Measurements from ENCODE around the gene PDE8B.

PDE8B gene

GRCh38 chr5:77390221-77390620, 179.7 kb downstream of the PDE8B start (continued):
- TF ChIP-seq, protein P1, sequence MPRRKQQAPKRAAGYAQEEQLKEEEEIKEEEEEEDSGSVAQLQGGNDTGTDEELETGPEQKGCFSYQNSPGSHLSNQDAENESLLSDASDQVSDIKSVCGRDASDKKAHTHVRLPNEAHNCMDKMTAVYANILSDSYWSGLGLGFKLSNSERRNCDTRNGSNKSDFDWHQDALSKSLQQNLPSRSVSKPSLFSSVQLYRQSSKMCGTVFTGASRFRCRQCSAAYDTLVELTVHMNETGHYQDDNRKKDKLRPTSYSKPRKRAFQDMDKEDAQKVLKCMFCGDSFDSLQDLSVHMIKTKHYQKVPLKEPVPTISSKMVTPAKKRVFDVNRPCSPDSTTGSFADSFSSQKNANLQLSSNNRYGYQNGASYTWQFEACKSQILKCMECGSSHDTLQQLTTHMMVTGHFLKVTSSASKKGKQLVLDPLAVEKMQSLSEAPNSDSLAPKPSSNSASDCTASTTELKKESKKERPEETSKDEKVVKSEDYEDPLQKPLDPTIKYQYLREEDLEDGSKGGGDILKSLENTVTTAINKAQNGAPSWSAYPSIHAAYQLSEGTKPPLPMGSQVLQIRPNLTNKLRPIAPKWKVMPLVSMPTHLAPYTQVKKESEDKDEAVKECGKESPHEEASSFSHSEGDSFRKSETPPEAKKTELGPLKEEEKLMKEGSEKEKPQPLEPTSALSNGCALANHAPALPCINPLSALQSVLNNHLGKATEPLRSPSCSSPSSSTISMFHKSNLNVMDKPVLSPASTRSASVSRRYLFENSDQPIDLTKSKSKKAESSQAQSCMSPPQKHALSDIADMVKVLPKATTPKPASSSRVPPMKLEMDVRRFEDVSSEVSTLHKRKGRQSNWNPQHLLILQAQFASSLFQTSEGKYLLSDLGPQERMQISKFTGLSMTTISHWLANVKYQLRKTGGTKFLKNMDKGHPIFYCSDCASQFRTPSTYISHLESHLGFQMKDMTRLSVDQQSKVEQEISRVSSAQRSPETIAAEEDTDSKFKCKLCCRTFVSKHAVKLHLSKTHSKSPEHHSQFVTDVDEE (CRISPR knock-in tag; IDR thresholded peaks at IDR 0.05): no peak

DNA sequence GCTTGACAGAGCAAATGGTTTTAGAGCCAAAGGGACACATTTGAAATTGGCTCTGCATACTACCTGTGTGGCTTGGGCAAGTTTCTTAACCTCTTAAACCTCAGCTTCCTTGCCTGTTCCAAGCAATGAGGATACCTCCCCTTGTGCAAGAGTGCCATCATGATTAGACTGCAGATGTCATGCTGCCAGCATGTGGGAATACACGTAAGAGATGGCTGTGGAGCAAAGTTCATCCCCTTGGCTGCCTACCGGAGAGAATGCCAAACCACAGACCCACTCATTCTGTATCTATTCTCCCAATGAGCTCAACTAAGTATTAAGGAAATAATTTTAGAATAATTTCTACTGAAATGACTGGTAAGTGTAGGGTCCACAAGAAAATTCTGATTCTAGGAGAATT, 180.3 kb downstream of the PDE8B start:
- TF ChIP-seq, protein P2, sequence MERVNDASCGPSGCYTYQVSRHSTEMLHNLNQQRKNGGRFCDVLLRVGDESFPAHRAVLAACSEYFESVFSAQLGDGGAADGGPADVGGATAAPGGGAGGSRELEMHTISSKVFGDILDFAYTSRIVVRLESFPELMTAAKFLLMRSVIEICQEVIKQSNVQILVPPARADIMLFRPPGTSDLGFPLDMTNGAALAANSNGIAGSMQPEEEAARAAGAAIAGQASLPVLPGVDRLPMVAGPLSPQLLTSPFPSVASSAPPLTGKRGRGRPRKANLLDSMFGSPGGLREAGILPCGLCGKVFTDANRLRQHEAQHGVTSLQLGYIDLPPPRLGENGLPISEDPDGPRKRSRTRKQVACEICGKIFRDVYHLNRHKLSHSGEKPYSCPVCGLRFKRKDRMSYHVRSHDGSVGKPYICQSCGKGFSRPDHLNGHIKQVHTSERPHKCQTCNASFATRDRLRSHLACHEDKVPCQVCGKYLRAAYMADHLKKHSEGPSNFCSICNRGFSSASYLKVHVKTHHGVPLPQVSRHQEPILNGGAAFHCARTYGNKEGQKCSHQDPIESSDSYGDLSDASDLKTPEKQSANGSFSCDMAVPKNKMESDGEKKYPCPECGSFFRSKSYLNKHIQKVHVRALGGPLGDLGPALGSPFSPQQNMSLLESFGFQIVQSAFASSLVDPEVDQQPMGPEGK (CRISPR knock-in tag; IDR thresholded peaks at IDR 0.05; ENCODE audit: borderline replicate concordance): no peak
- TF ChIP-seq TOX (CRISPR knock-in tag; IDR thresholded peaks at IDR 0.05; ENCODE audit: borderline replicate concordance): no peak
- TF ChIP-seq ZFP3 (CRISPR knock-in tag; IDR thresholded peaks at IDR 0.05): no peak
- TF ChIP-seq, protein P3, sequence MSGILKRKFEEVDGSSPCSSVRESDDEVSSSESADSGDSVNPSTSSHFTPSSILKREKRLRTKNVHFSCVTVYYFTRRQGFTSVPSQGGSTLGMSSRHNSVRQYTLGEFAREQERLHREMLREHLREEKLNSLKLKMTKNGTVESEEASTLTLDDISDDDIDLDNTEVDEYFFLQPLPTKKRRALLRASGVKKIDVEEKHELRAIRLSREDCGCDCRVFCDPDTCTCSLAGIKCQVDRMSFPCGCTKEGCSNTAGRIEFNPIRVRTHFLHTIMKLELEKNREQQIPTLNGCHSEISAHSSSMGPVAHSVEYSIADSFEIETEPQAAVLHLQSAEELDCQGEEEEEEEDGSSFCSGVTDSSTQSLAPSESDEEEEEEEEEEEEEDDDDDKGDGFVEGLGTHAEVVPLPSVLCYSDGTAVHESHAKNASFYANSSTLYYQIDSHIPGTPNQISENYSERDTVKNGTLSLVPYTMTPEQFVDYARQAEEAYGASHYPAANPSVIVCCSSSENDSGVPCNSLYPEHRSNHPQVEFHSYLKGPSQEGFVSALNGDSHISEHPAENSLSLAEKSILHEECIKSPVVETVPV (CRISPR knock-in tag; IDR thresholded peaks at IDR 0.05): no peak
- no peak for TF ChIP-seq SNAI2 (CRISPR knock-in tag; IDR thresholded peaks at IDR 0.05)
- no peak for TF ChIP-seq ESRRG (CRISPR knock-in tag; IDR thresholded peaks at IDR 0.05)
- TF ChIP-seq ZNF70 (CRISPR knock-in tag; IDR thresholded peaks at IDR 0.05): no peak
- no peak for TF ChIP-seq CSDC2 (CRISPR knock-in tag; IDR thresholded peaks at IDR 0.05)
- no peak for TF ChIP-seq GLIS3 (CRISPR knock-in tag; IDR thresholded peaks at IDR 0.05)
- no peak for TF ChIP-seq PPARA (CRISPR knock-in tag; IDR thresholded peaks at IDR 0.05; ENCODE audit: borderline replicate concordance)
- TF ChIP-seq ZNF565 (CRISPR knock-in tag; conservative IDR thresholded peaks at IDR 0.05; ENCODE audit: low read depth): no peak
- ATAC-seq: no peak

- no peak for ATAC-seq
- TF ChIP-seq, protein P1 (CRISPR knock-in tag; IDR thresholded peaks at IDR 0.05): no peak
- no peak for TF ChIP-seq OSR1 (CRISPR knock-in tag; IDR thresholded peaks at IDR 0.05)
- TF ChIP-seq ISL1 (CRISPR knock-in tag; IDR thresholded peaks at IDR 0.05): no peak
- TF ChIP-seq, protein P4, sequence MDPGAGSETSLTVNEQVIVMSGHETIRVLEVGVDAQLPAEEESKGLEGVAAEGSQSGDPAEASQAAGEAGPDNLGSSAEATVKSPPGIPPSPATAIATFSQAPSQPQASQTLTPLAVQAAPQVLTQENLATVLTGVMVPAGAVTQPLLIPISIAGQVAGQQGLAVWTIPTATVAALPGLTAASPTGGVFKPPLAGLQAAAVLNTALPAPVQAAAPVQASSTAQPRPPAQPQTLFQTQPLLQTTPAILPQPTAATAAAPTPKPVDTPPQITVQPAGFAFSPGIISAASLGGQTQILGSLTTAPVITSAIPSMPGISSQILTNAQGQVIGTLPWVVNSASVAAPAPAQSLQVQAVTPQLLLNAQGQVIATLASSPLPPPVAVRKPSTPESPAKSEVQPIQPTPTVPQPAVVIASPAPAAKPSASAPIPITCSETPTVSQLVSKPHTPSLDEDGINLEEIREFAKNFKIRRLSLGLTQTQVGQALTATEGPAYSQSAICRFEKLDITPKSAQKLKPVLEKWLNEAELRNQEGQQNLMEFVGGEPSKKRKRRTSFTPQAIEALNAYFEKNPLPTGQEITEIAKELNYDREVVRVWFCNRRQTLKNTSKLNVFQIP (CRISPR knock-in tag; IDR thresholded peaks at IDR 0.05; ENCODE audit: borderline replicate concordance, low read depth): no peak
- TF ChIP-seq ZNF70 (CRISPR knock-in tag; IDR thresholded peaks at IDR 0.05): no peak
- no peak for TF ChIP-seq ZNF8 (CRISPR knock-in tag; IDR thresholded peaks at IDR 0.05)
- TF ChIP-seq TCF4 (CRISPR knock-in tag; IDR thresholded peaks at IDR 0.05; ENCODE audit: borderline replicate concordance): no peak
- TF ChIP-seq ESRRG (CRISPR knock-in tag; IDR thresholded peaks at IDR 0.05): no peak
- TF ChIP-seq ZFP30 (CRISPR knock-in tag; IDR thresholded peaks at IDR 0.05): no peak
- TF ChIP-seq, protein P3 (CRISPR knock-in tag; IDR thresholded peaks at IDR 0.05): no peak
- TF ChIP-seq CSDC2 (CRISPR knock-in tag; IDR thresholded peaks at IDR 0.05): no peak
- TF ChIP-seq ZFP3 (CRISPR knock-in tag; IDR thresholded peaks at IDR 0.05): no peak
- no peak for TF ChIP-seq ZC3H10 (CRISPR knock-in tag; IDR thresholded peaks at IDR 0.05)
- TF ChIP-seq ARNTL (CRISPR knock-in tag; IDR thresholded peaks at IDR 0.05; ENCODE audit: borderline replicate concordance, low read depth): no peak
- no peak for TF ChIP-seq TOX (CRISPR knock-in tag; IDR thresholded peaks at IDR 0.05; ENCODE audit: borderline replicate concordance)
- TF ChIP-seq CREB5 (CRISPR knock-in tag; IDR thresholded peaks at IDR 0.05; ENCODE audit: low read depth): no peak
- no peak for TF ChIP-seq BACH2 (CRISPR knock-in tag; IDR thresholded peaks at IDR 0.05; ENCODE audit: borderline replicate concordance)
- TF ChIP-seq, protein P2 (CRISPR knock-in tag; IDR thresholded peaks at IDR 0.05; ENCODE audit: borderline replicate concordance): no peak
- TF ChIP-seq ZNF565 (CRISPR knock-in tag; conservative IDR thresholded peaks at IDR 0.05; ENCODE audit: low read depth): no peak
These were observed 180.8 kb downstream of the PDE8B start for GRCh38 chr5:77391240-77391765.
